ENCODE measurements around the gene MAEA. TPM values are rescaled to one million over a fixed set of nuclear protein-coding genes. Genes with fewer than 3 reads are reported as not detected.

The MAEA gene
- total RNA-seq, 1 experiment from 2014 or later, result 54.3 TPM

DNA sequence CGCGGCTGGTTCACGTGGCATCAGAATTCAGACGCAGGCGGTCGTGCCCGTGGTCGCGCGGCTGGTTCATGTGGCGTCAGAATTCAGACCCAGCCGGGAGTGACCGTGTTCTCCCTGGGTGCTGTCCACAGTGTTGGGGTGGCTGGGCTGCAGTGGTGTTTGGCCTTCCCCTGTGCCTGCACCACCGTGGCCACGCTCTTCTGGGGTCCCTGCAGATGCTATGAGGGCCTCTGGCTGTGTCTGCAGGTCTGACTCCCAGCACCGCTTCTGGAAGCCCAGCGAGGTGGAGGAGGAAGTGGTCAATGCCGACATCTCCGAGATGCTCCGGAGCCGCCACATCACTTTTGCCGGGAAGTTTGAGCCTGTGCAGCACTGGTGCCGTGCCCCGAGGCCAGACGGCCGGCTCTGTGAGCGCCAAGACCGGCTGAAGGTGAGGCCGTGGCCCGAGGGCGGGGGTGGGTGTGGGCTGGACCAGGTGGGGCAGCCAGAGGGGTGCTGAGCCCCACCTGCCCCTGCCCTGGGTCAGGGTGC, 90.2 kb downstream of the MAEA start:
- DNase-seq (ENCODE audit: low spot score), result no peak

GRCh38 chr4:1380368-1381151, 90.9 kb downstream of the MAEA start:
- no peak for DNase-seq (ENCODE audit: low spot score)

GRCh38 chr4:1381181-1381621, 91.5 kb downstream of the MAEA start:
- no peak for DNase-seq (ENCODE audit: low spot score)

- DNase-seq (ENCODE audit: low spot score), result no peak
Observed at GRCh38 chr4:1381944-1382541, 92.4 kb downstream of the MAEA start.

DNA sequence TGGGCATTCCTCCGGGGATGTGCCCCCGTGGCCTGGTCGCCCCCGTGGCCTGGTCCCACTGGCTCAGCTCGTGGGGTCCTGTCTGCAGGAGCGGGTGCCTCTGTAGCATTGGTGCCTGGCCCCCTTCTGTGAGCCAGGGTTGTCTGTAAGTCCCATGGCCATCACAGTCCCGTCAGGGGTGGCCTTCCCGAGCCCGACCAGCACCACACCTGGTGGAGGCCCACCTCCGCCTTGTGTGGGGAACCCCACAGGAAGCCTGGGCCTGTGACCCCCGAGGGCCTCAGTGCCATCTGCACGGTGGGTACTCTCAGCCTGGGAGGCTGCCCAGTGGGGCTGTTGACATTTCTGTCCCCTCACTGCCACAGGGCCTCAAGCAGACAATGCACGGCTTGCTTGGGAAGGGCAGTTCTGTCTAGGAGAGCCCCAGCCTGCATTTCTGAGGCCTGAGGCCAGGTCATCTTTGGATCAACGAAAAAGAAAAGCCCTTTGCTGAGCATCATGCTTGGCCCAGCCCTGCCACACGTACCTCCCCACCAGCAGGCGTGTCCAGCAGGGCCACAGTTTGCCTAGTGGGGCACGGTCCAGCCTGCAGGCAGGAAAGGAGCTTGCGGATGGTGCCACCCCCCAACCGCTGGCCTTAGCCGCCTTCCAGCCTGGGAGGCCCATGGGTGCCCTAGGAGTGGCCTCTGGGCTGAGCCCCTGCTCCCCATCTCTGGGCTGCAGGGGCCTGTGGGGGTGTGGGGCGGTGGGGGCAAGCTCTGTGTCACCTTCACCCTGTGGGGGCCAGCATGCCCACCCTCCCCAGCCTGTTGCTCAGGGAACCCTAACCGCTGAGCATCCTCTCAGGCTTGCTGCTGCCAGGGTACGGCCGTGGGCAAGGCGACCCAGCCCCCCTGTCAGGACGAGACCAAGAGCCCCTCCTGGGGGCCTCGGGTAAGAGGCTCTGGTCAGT, 93.4 kb downstream of the MAEA start:
- no peak for DNase-seq (ENCODE audit: low spot score)

GRCh38 chr4:1383728-1384591, 94.3 kb downstream of the MAEA start:
- DNase-seq (ENCODE audit: low spot score), result no peak

- DNase-seq (ENCODE audit: low spot score), result no peak
Observed at GRCh38 chr4:1384675-1385372, 95.1 kb downstream of the MAEA start.

GRCh38 chr4:1385373-1386340, 96.0 kb downstream of the MAEA start:
- DNase-seq (ENCODE audit: low spot score), result no peak

Other genes with a start within 250 kb of the MAEA start
- gene RNF212, start 176.3 kb upstream of the MAEA start, total RNA-seq (2014; rRNA removed; shearing (Covaris generic)), result not detected in 2 replicates
- 4.5 and 12.0 TPM in 2 replicates for gene SPON2, start 117.3 kb upstream of the MAEA start, total RNA-seq (2014; rRNA removed; shearing (Covaris generic))
- gene CTBP1, start 40.8 kb upstream of the MAEA start, total RNA-seq (2014; rRNA removed; shearing (Covaris generic)), result 81.0 and 106 TPM in 2 replicates
- 1.7 and 2.5 TPM in 2 replicates for gene UVSSA, start 57.3 kb downstream of the MAEA start, total RNA-seq (2014; rRNA removed; shearing (Covaris generic))
- not detected in 2 replicates for gene NKX1-1, start 116.6 kb downstream of the MAEA start, total RNA-seq (2014; rRNA removed; shearing (Covaris generic))